Ovary (tissue), 9 donors: Measurements from ENCODE around the gene HOXB2. TPM values are rescaled to one million over a fixed set of nuclear protein-coding genes. Genes with fewer than 3 reads are reported as not detected.

ENCODE experiments used
- DNase-seq, 5 donors: peaks; one replicate each; pipeline ENCODE4 v3.0.0-alpha.2; 2019 to 2020
- H3K27ac ChIP-seq, 2 donors: fragments of 200-600 bp; one replicate each; pipeline versions ENCODE4 v1.5.1 to v1.8.0; 2019 to 2022
- H3K27me3 ChIP-seq: fragments of 200-600 bp; one replicate; pipeline ENCODE4 v1.8.0; 2022
- H3K36me3 ChIP-seq: fragments of 200-600 bp; sonication (generic); one replicate; pipeline ENCODE4 v1.5.1; 2019
- H3K4me1 ChIP-seq: one replicate; pipeline ENCODE4 v1.8.1; 2013; ENCODE audit warnings: mild to moderate bottlenecking, moderate library complexity; ENCODE audit not compliant: insufficient read depth
- H3K4me3 ChIP-seq: fragments of 200-600 bp; sonication (generic); one replicate; pipeline ENCODE4 v1.5.1; 2017
- H3K9me3 ChIP-seq, 2 donors: fragments of 200-600 bp in 1 of 2; sonication (generic) in 1 of 2; one replicate each; pipeline versions ENCODE4 v1.5.1 to v1.8.1; 2013 to 2019; ENCODE audit warnings: mild to moderate bottlenecking in 1 of 2, moderate library complexity in 1 of 2
- CTCF ChIP-seq, 3 donors: fragments of 450-650 bp in 2 of 3; fragments of 200-600 bp in 1 of 3; IDR thresholded peaks; one replicate each; pipeline versions ENCODE4 v1.5.1 to v1.8.0; 2016 to 2022; ENCODE audit warnings: antibody characterized with exemption in 3 of 3, mild to moderate bottlenecking in 1 of 3
- EP300 ChIP-seq: sonication (generic); formaldehyde crosslinking; IDR thresholded peaks from one replicate; pipeline ENCODE4 v1.6.1; 2017; ENCODE audit warnings: antibody characterized with exemption
- POLR2A ChIP-seq: fragments of 450-650 bp; IDR thresholded peaks from one replicate; pipeline ENCODE4 v1.6.1; 2017; ENCODE audit warnings: antibody characterized with exemption, mild to moderate bottlenecking, moderate library complexity
- WGBS, 3 donors: extraction: QIAGEN DNeasy Blood & Tissue Kit in 1 of 3; methylation state at CpG; one replicate each; pipeline versions ENCODE4 v1.1.5 to v1.1.7; 2013 to 2017; 5-methylcytosine and 5-hydroxymethylcytosine counted together
- intact Hi-C, 4 donors: fragments of 100-400 bp; cut with DNase I; formaldehyde crosslinking; loops; one replicate each; pipeline versions ENCODE4 v1.11.0 to v1.15.1; 2022 to 2023
- polyA plus RNA-seq, 2 donors: library from polyadenylated mRNA; stranded (reverse); fragments of 200-250 nt in 1 of 2; fragments of 350-450 nt in 1 of 2; fragmentation: Illumina TruSeq in 1 of 2; extraction: RNeasy Lipid Tissue Mini Kit (QIAGEN cat#74804) in 1 of 2; gene quantifications; one replicate each; pipeline ENCODE4 v1.2.3, GENCODE V29; 2013 to 2014
- total RNA-seq, 7 donors: library from RNA; depleted of rRNA in 2 of 7; stranded (reverse); fragments of >200 nt in 2 of 7; fragmentation: NEBNext Ultra II Directional in 3 of 7; extraction: Animal tissue kit (Norgen Biotek cat#: 25700) in 3 of 7; gene quantifications; one replicate each; pipeline versions ENCODE4 v1.1.0 to v1.2.4, GENCODE V29; 2016 to 2023
- donor health status: DM: no; HTN: no; CAD: no; lungs with moderate emphysema.
- donor health status: DM: no; HTN: no; CAD: no.
- donor health status: Bipolar disorder and iron deficiency.
- donor health status: DM: yes; HTN: yes; CAD: no.
- donor health status: DM: no; HTN: no; CAD: no.
- donor health status: DM: yes; HTN: yes; CAD: no.

Gene HOXB2
- total and polyA plus RNA-seq, 9 donors = 1.2 to 24.5 (median 7.0) TPM

GRCh38 chr17:48574505-48575065 lies 29.7 kb upstream of the HOXB2 start:
- Histone ChIP-seq H3K36me3 (no peaks in the 10 kb centered on the region), H3K4me1 (no peaks in the 10 kb centered on the region), H3K9me3 (no peaks in the 10 kb centered on the region), H3K27ac (no peak overlapping the region), H3K4me3 (no peak overlapping the region), H3K27me3 (no peaks in the 10 kb centered on the region)
- intact Hi-C loops = no loop called here
- DNase-seq = no peak
- WGBS, 3 donors = 10 to 26% (median 19%) methylated on average over 8 of the region's 8 CpGs
- TF ChIP-seq CTCF (IDR thresholded peaks at IDR 0.05) (no peak), EP300 (no peak), POLR2A (no peak)

- H3K4me1 ChIP-seq = no peaks in the 10 kb centered on the region
- no peaks in the 10 kb centered on the region for H3K36me3 ChIP-seq
- H3K27me3 ChIP-seq = no peaks in the 10 kb centered on the region
- DNase-seq = no peak
- H3K4me3 ChIP-seq = no peak overlapping the region
- intact Hi-C loops = no loop called here
- 64 to 94% (median 84%) methylated on average over 1 of the region's 1 CpG for WGBS, 3 donors
- H3K27ac ChIP-seq = no peak overlapping the region
- no peaks in the 10 kb centered on the region for H3K9me3 ChIP-seq
- no peak for TF ChIP-seq POLR2A
- TF ChIP-seq CTCF (IDR thresholded peaks at IDR 0.05) = no peak
These were observed 27.0 kb upstream of the HOXB2 start for GRCh38 chr17:48571826-48572417.

- intact Hi-C loops = no loop called here
- Histone ChIP-seq H3K9me3 (no peaks in the 10 kb centered on the region), H3K27ac (no peak overlapping the region), H3K4me3 (no peak overlapping the region), H3K27me3 (no peaks in the 10 kb centered on the region), H3K4me1 (no peaks in the 10 kb centered on the region), H3K36me3 (no peaks in the 10 kb centered on the region)
- no peak for DNase-seq
- TF ChIP-seq EP300 = no peak
- no peak for TF ChIP-seq POLR2A
- TF ChIP-seq CTCF (IDR thresholded peaks at IDR 0.05) = no peak
- WGBS, 3 donors = 19 to 35% (median 20%) methylated on average over 26 of the region's 26 CpGs
These were observed 26.3 kb upstream of the HOXB2 start for GRCh38 chr17:48571024-48571818.

GRCh38 chr17:48570325-48571023 lies 25.6 kb upstream of the HOXB2 start:
- no peaks in the 10 kb centered on the region for H3K4me1 ChIP-seq
- H3K27me3 ChIP-seq = no peaks in the 10 kb centered on the region
- H3K4me3 ChIP-seq = no peak overlapping the region
- H3K36me3 ChIP-seq = no peaks in the 10 kb centered on the region
- WGBS, 3 donors = 9 to 26% (median 11%) methylated on average over 19 of the region's 19 CpGs
- intact Hi-C loops = no loop called here
- TF ChIP-seq POLR2A (no peak), CTCF (IDR thresholded peaks at IDR 0.05) (no peak), EP300 (no peak)
- H3K9me3 ChIP-seq = no peaks in the 10 kb centered on the region
- H3K27ac ChIP-seq = no peak overlapping the region
- no peak for DNase-seq
